22Rv1 (cell line): ENCODE results near the gene SRSF9.

Source experiments
- CTCF ChIP-seq: fragments of 450-650 bp; IDR thresholded peaks from 2 replicates; pipeline ENCODE4 v1.5.1; 2017; ENCODE audit warnings: mild to moderate bottlenecking
- ZFX ChIP-seq: fragments of 450-650 bp; IDR thresholded peaks from 2 replicates; pipeline ENCODE4 v1.6.1; 2017; ENCODE audit warnings: antibody characterized with exemption, borderline replicate concordance

DNA sequence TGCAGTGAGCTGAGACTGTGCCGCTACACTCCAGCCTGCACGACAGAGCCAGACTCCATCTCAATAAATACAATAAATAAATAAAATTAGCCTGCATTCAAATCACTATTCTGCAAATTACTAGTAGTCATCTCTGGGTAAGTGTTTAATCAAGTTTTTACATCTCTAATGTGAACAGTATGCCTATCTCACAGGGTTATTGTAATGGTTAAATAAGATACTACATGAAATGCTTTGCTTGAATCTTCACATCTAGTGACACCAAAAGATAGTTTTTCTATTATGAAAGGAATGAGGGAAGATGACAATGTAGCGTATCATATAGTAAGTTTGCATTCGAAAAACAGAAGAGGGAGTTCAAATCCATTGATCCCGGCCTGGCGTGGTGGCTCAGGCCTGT lies 2.1 kb downstream of the SRSF9 start:
- TF ChIP-seq CTCF: no peak
- TF ChIP-seq ZFX: no peak
